GM12878 (cell line): ENCODE results near the gene NPLOC4. TPM values are rescaled to one million over a fixed set of nuclear protein-coding genes. Genes with fewer than 3 reads are reported as not detected.

ENCODE experiments used
- ATAC-seq: fragments of 200-7000 bp; cut with Tn5 transposase; 3 replicates; pipeline ENCODE4 v1.9.1; 2020; ENCODE audit warnings: mild to moderate bottlenecking, moderate library complexity
- BruUV-seq: library from RNA; stranded (reverse); fragments of 400-500 nt; replicated peaks from 2 replicates; lab custom pipeline; 2021; lab: Mats Ljungman, UMichigan
- CTCF ChIA-PET: fragments of 300-600 bp; sonication (Branson Sonifier 250); formaldehyde crosslinking; extraction: SDS; loops from one replicate; lab custom pipeline; 2021; ENCODE audit warnings: inconsistent platforms; lab: Yijun Ruan, JAX
- POLR2A ChIA-PET: fragments of 350-600 bp; formaldehyde crosslinking; extraction: SDS; loops from one replicate; lab custom pipeline; 2021; ENCODE audit warnings: inconsistent platforms; lab: Charles Lee
- RAD21 ChIA-PET: fragments of 300-600 bp; sonication (Branson Sonifier 250); formaldehyde crosslinking; loops from one replicate; lab custom pipeline; 2023; ENCODE audit warnings: antibody characterized with exemption; ENCODE audit not compliant: unreplicated experiment; lab: Charles Lee
- SMC1A ChIA-PET: fragments of 300-600 bp; sonication (Branson Sonifier 250); formaldehyde crosslinking; loops from one replicate; lab custom pipeline; 2023; ENCODE audit not compliant: unreplicated experiment, uncharacterized antibody; lab: Charles Lee
- DNase-seq: peaks from one replicate; pipeline ENCODE4 v3.0.0-alpha.2; 2011; ENCODE audit warnings: low read depth, low spot score
- FAIRE-seq: peaks from 3 replicates; lab custom pipeline; 2011; peaks lifted over from hg19 to GRCh38; lab: Jason Lieb, UNC
- H2AFZ ChIP-seq: 2 replicates; pipeline ENCODE4 v1.6.0; 2011; ENCODE audit warnings: low read depth, low read length, control low read depth; ENCODE audit not compliant: control insufficient read depth
- H3K27ac ChIP-seq: 2 replicates; pipeline ENCODE4 v1.5.1; 2011; ENCODE audit warnings: control low read depth; ENCODE audit not compliant: control insufficient read depth, insufficient read depth
- H3K27me3 ChIP-seq, 2 experiments: replicated peaks in 1 of 2; 2 replicates each; pipeline versions ENCODE4 v1.6.0 to v1.6.1; 2011; ENCODE audit warnings: low read length in 1 of 2; ENCODE audit not compliant: control insufficient read depth in 2 of 2, insufficient read depth in 2 of 2
- H3K36me3 ChIP-seq, 2 experiments: 2 replicates each; pipeline ENCODE4 v1.5.1; 2011; ENCODE audit warnings: low read length in 1 of 2; ENCODE audit not compliant: control insufficient read depth in 2 of 2, insufficient read depth in 2 of 2
- H3K4me1 ChIP-seq: 2 replicates; pipeline ENCODE4 v1.6.1; 2011; ENCODE audit warnings: mild to moderate bottlenecking, low read length, moderate library complexity, mixed read lengths; ENCODE audit not compliant: control insufficient read depth, insufficient read depth
- H3K4me2 ChIP-seq: 2 replicates; pipeline ENCODE4 v1.6.0; 2011; ENCODE audit warnings: control low read depth; ENCODE audit not compliant: control insufficient read depth, insufficient read depth
- H3K4me3 ChIP-seq: fragments of 200-600 bp; sonication (generic); 2 replicates; pipeline ENCODE4 v1.5.1; 2016
- H3K79me2 ChIP-seq: 2 replicates; pipeline ENCODE4 v1.6.0; 2011; ENCODE audit warnings: low read length; ENCODE audit not compliant: control insufficient read depth, insufficient read depth
- H3K9ac ChIP-seq: 2 replicates; pipeline ENCODE4 v1.8.0; 2011; ENCODE audit warnings: low read length, control low read depth, mixed read lengths; ENCODE audit not compliant: control insufficient read depth, insufficient read depth
- H3K9me3 ChIP-seq: replicated peaks from 3 replicates; pipeline ENCODE4 v1.5.1; 2011; ENCODE audit warnings: mild to moderate bottlenecking, low read length; ENCODE audit not compliant: control insufficient read depth, insufficient read depth
- H4K20me1 ChIP-seq: 2 replicates; pipeline ENCODE4 v1.6.0; 2011; ENCODE audit not compliant: control insufficient read depth, insufficient read depth
- BRCA1 ChIP-seq: IDR thresholded peaks from 2 replicates; pipeline ENCODE4 v1.6.1; 2011; ENCODE audit warnings: low read depth, low read length, improper control_type of control experiment
- EZH2 ChIP-seq: IDR thresholded peaks from 2 replicates; pipeline ENCODE4 v1.6.1; 2012; ENCODE audit warnings: low read depth, mild to moderate bottlenecking, control low read depth, inconsistent platforms, low read length, borderline replicate concordance; ENCODE audit not compliant: control insufficient read depth
- MTA2 ChIP-seq: fragments of 450-650 bp; IDR thresholded peaks from 2 replicates; pipeline ENCODE4 v1.6.1; 2016; ENCODE audit warnings: low read depth, mild to moderate bottlenecking, moderate library complexity
- RB1 ChIP-seq: fragments of 450-650 bp; formaldehyde crosslinking; IDR thresholded peaks from 2 replicates; pipeline ENCODE4 v1.6.1; 2017; ENCODE audit warnings: mild to moderate bottlenecking, borderline replicate concordance
- SMC3 ChIP-seq: IDR thresholded peaks from 2 replicates; pipeline ENCODE4 v1.6.1; 2011; ENCODE audit warnings: low read length, improper control_type of control experiment, borderline replicate concordance
- SP1 ChIP-seq: IDR thresholded peaks from one replicate; pipeline ENCODE4 v1.6.1; 2011; ENCODE audit warnings: low read depth, low read length
- SUZ12 ChIP-seq: fragments of 200-600 bp; sonication (generic); IDR thresholded peaks from one replicate; pipeline ENCODE4 v1.6.1; 2018; ENCODE audit warnings: antibody characterized with exemption, mild to moderate bottlenecking; ENCODE audit not compliant: unreplicated experiment
- TAF1 ChIP-seq: IDR thresholded peaks from 2 replicates; pipeline ENCODE4 v1.6.1; 2011; ENCODE audit warnings: mild to moderate bottlenecking, low read depth, low read length, borderline replicate concordance
- TBL1XR1 ChIP-seq: IDR thresholded peaks from 2 replicates; pipeline ENCODE4 v1.6.1; 2012; ENCODE audit warnings: low read depth, low read length, improper control_type of control experiment
- TCF12 ChIP-seq: IDR thresholded peaks from 2 replicates; pipeline ENCODE4 v1.6.1; 2011; ENCODE audit warnings: low read depth, mild to moderate bottlenecking, low read length
- TCF3 ChIP-seq: IDR thresholded peaks from 2 replicates; pipeline ENCODE4 v1.6.1; 2012; ENCODE audit warnings: low read depth, mild to moderate bottlenecking, low read length, borderline replicate concordance; ENCODE audit not compliant: insufficient read depth
- WGBS: methylation state at CpG from one replicate; pipeline ENCODE4 v1.1.6; 2016; ENCODE audit warnings: low lambda C conversion rate; ENCODE audit not compliant: insufficient replicate concordance, insufficient coverage; ENCODE audit errors: missing lambda C conversion rate; 5-methylcytosine and 5-hydroxymethylcytosine counted together
- in situ Hi-C: fragments of 300-500 bp; cut with MboI; formaldehyde crosslinking; loops from 9 replicates; pipeline ENCODE4 v1.14.3; 2018; ENCODE audit warnings: mixed read lengths
- intact Hi-C: fragments of 100-400 bp; cut with micrococcal nuclease; formaldehyde crosslinking; loops from one replicate; pipeline ENCODE4 v1.14.2; 2022; ENCODE audit not compliant: unreplicated experiment
- polyA plus RNA-seq, 11 experiments: library from polyadenylated mRNA; depleted of rRNA in 4 of 11; unstranded in 6 of 11; stranded (reverse) in 5 of 11; fragments of >200 nt; fragmentation: Nextera tagmentation in 4 of 11; fragmentation: Illumina TruSeq in 1 of 11; extraction: Ambion mirVana in 4 of 11; extraction: Trizol in 1 of 11; gene quantifications; 1 replicate in 1 of 11; 2 replicates in 10 of 11; pipeline versions ENCODE4 v1.2.1 to v1.2.3, GENCODE V29; 2011 to 2016; ENCODE audit warnings: inconsistent platforms in 2 of 11, missing spikeins in 2 of 11, low read depth in 1 of 11
- total RNA-seq, 4 experiments: library from RNA; depleted of rRNA in 3 of 4; stranded (reverse); fragments of >200 nt in 3 of 4; fragmentation: Illumina TruSeq in 1 of 4; extraction: Trizol in 1 of 4; gene quantifications; 2 replicates each; pipeline versions ENCODE4 v1.2.1 to v1.2.3, GENCODE V29; 2013 to 2021
- TF ChIP-seq, protein P1 (sequence below): fragments of 450-650 bp; IDR thresholded peaks from 2 replicates; pipeline ENCODE4 v1.6.1; 2018; ENCODE audit warnings: mild to moderate bottlenecking, low read depth, moderate library complexity; ENCODE audit not compliant: partially characterized antibody
- TF ChIP-seq, protein P2 (sequence below): IDR thresholded peaks from 2 replicates; pipeline ENCODE4 v1.6.1; 2011; ENCODE audit warnings: borderline replicate concordance, low read depth, mild to moderate bottlenecking, moderate library complexity, mixed read lengths, low read length; ENCODE audit not compliant: insufficient read depth; ENCODE audit errors: extremely low read length
- TF ChIP-seq, protein P3 (sequence below): IDR thresholded peaks from 2 replicates; pipeline ENCODE4 v1.6.1; 2012; ENCODE audit warnings: improper control_type of control experiment, low read depth, low read length; ENCODE audit not compliant: insufficient replicate concordance
- TF ChIP-seq, protein P4 (sequence below): IDR thresholded peaks from 2 replicates; pipeline ENCODE4 v1.6.1; 2012; ENCODE audit warnings: low read depth, low read length, improper control_type of control experiment

Gene NPLOC4
- total and polyA plus RNA-seq, 10 of the 15 experiments (the other 5 are each of a cell fraction or from before 2014, with no cell fraction given), result 1.5 to 83.7 (median 45.8) TPM

DNA sequence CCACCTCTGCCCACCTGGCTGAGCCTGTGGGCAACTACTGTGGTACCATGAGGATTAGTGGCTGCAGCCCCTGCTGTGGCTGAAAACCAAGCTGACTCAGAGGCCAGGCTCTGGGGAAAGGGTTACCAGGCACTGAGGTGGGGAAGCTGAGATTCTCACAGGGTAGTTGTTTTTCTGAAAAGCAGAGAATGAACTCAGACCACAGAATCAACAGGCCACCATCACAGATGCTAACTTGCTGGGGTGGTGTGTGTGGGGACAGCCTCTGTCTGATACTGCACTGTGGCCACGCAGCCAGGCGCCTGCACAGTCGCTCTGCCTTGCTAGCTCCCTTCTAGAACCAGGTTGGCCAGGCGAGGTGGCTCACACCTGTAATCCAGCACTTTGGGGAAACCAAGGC, 28.8 kb downstream of the NPLOC4 start:
- H3K27me3 ChIP-seq, result no peaks in the 10 kb centered on the region
- H3K9me3 ChIP-seq, result no peaks in the 10 kb centered on the region
- RAD21 ChIA-PET, result no interaction called here
- CTCF ChIA-PET, result interaction anchor here (0.6 to 2.6 kb wide), 4 partner anchors 8 to 124 kb away, joined by 3 to 11 read pairs (median 4); no protein-coding TSS in a partner anchor
- H3K4me1 ChIP-seq, result no peaks in the 10 kb centered on the region
- H3K36me3 ChIP-seq, result peaks cover 31 to 40% of the 10 kb centered on the region in 2 experiments
- no peak overlapping the region for H3K4me2 ChIP-seq
- H2AFZ ChIP-seq, result no peak overlapping the region
- no peaks in the 10 kb centered on the region; the same call in 1 of the 2 replicates for H3K79me2 ChIP-seq
- intact Hi-C loops, result no loop called here
- 96% methylated on average over 4 of the region's 4 CpGs for WGBS
- BruUV-seq, result no TSS peak
- no peak overlapping the region for H3K4me3 ChIP-seq
- DNase-seq, result no peak
- no peak for ATAC-seq
- H3K27ac ChIP-seq, result no peak overlapping the region
- no peak overlapping the region for H3K9ac ChIP-seq
- SMC1A ChIA-PET, result no interaction called here
- POLR2A ChIA-PET, result no interaction called here
- in situ Hi-C loops, result no loop called here
- H4K20me1 ChIP-seq, result no peaks in the 10 kb centered on the region
- no peak for FAIRE-seq
- TF ChIP-seq, protein P1, sequence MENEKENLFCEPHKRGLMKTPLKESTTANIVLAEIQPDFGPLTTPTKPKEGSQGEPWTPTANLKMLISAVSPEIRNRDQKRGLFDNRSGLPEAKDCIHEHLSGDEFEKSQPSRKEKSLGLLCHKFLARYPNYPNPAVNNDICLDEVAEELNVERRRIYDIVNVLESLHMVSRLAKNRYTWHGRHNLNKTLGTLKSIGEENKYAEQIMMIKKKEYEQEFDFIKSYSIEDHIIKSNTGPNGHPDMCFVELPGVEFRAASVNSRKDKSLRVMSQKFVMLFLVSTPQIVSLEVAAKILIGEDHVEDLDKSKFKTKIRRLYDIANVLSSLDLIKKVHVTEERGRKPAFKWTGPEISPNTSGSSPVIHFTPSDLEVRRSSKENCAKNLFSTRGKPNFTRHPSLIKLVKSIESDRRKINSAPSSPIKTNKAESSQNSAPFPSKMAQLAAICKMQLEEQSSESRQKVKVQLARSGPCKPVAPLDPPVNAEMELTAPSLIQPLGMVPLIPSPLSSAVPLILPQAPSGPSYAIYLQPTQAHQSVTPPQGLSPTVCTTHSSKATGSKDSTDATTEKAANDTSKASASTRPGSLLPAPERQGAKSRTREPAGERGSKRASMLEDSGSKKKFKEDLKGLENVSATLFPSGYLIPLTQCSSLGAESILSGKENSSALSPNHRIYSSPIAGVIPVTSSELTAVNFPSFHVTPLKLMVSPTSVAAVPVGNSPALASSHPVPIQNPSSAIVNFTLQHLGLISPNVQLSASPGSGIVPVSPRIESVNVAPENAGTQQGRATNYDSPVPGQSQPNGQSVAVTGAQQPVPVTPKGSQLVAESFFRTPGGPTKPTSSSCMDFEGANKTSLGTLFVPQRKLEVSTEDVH, result no peak
- TF ChIP-seq SMC3, result no peak
- no peak for TF ChIP-seq SP1
- TF ChIP-seq, protein P2, sequence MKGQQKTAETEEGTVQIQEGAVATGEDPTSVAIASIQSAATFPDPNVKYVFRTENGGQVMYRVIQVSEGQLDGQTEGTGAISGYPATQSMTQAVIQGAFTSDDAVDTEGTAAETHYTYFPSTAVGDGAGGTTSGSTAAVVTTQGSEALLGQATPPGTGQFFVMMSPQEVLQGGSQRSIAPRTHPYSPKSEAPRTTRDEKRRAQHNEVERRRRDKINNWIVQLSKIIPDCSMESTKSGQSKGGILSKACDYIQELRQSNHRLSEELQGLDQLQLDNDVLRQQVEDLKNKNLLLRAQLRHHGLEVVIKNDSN, result no peak
- TF ChIP-seq SUZ12, result no peak
- no peak for TF ChIP-seq RB1
- TF ChIP-seq, protein P3, sequence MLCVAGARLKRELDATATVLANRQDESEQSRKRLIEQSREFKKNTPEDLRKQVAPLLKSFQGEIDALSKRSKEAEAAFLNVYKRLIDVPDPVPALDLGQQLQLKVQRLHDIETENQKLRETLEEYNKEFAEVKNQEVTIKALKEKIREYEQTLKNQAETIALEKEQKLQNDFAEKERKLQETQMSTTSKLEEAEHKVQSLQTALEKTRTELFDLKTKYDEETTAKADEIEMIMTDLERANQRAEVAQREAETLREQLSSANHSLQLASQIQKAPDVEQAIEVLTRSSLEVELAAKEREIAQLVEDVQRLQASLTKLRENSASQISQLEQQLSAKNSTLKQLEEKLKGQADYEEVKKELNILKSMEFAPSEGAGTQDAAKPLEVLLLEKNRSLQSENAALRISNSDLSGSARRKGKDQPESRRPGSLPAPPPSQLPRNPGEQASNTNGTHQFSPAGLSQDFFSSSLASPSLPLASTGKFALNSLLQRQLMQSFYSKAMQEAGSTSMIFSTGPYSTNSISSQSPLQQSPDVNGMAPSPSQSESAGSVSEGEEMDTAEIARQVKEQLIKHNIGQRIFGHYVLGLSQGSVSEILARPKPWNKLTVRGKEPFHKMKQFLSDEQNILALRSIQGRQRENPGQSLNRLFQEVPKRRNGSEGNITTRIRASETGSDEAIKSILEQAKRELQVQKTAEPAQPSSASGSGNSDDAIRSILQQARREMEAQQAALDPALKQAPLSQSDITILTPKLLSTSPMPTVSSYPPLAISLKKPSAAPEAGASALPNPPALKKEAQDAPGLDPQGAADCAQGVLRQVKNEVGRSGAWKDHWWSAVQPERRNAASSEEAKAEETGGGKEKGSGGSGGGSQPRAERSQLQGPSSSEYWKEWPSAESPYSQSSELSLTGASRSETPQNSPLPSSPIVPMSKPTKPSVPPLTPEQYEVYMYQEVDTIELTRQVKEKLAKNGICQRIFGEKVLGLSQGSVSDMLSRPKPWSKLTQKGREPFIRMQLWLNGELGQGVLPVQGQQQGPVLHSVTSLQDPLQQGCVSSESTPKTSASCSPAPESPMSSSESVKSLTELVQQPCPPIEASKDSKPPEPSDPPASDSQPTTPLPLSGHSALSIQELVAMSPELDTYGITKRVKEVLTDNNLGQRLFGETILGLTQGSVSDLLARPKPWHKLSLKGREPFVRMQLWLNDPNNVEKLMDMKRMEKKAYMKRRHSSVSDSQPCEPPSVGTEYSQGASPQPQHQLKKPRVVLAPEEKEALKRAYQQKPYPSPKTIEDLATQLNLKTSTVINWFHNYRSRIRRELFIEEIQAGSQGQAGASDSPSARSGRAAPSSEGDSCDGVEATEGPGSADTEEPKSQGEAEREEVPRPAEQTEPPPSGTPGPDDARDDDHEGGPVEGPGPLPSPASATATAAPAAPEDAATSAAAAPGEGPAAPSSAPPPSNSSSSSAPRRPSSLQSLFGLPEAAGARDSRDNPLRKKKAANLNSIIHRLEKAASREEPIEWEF, result no peak
- TF ChIP-seq, protein P4, sequence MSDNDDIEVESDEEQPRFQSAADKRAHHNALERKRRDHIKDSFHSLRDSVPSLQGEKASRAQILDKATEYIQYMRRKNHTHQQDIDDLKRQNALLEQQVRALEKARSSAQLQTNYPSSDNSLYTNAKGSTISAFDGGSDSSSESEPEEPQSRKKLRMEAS, result no peak
- TF ChIP-seq EZH2, result no peak
- no peak for TF ChIP-seq TCF12
- no peak for TF ChIP-seq TCF3
- TF ChIP-seq TBL1XR1, result no peak
- TF ChIP-seq TAF1, result no peak
- no peak for TF ChIP-seq BRCA1
- TF ChIP-seq MTA2, result no peak
